ENCODE results near the gene SERPINA10. TPM values are rescaled to one million over a fixed set of nuclear protein-coding genes. Genes with fewer than 3 reads are reported as not detected.

The SERPINA10 gene
- total and polyA plus RNA-seq, 2 donors (not counting 3 experiments of a cell fraction or from before 2014, with no cell fraction given), result not detected

DNA sequence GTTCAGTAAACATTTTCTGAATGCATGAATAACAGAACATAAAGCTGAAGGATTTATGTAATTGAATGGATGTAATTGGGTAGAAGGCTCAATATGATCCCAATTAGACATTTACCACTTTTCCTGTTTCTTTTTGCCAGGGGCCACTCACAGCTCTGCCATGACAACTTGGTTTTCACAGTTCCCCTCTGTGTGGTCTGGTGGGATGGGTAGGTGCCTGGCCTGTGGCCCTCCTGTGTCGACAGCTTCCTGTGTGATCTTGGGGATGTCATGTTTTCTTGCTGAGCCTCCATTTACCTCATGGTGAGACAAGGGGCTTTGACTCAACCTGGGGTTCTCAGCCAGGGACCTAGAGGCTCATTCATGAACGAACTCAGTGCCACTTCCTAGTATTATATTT is 12.6 kb upstream of the SERPINA10 start:
- intact Hi-C loops (cut with micrococcal nuclease) (no loop called here), dilution Hi-C loops (cut with MboI; ENCODE audit: extremely low pct_ligation_motif_present, low sequenced_read_pairs) (no loop called here)
- no peak overlapping the region for H3K4me2 ChIP-seq (ENCODE audit: insufficient read depth, low read length)
- H3K4me3 ChIP-seq (replicated peaks in 1 of 3; ENCODE audit: insufficient read depth in 1 of 3, low read depth in 1 of 3, low read length in 3 of 3), result no peak overlapping the region
- no peaks in the 10 kb centered on the region for H3K27me3 ChIP-seq (ENCODE audit: control insufficient read depth in 2 of 2, insufficient read depth in 2 of 2, low read length in 2 of 2)
- DNase-seq (ENCODE audit: low read depth, low spot score) (no peak), FAIRE-seq (no peak)
- no peak overlapping the region for H2AFZ ChIP-seq (ENCODE audit: low read depth, low read length)
- BruUV-seq (replicated peaks), result no TSS peak
- no peaks in the 10 kb centered on the region for H3K79me2 ChIP-seq (ENCODE audit: control insufficient read depth, insufficient read depth, low read length)
- no peak for TF ChIP-seq POLR2A (IDR thresholded peaks at IDR 0.05; ENCODE audit: low read depth, low read length)
- TF ChIP-seq JUN (IDR thresholded peaks at IDR 0.05; ENCODE audit: borderline replicate concordance, insufficient read depth, insufficient read length, low read depth), result no peak
- TF ChIP-seq MAX (IDR thresholded peaks at IDR 0.05; ENCODE audit: insufficient read depth, insufficient read length), result no peak
- TF ChIP-seq, protein P1, sequence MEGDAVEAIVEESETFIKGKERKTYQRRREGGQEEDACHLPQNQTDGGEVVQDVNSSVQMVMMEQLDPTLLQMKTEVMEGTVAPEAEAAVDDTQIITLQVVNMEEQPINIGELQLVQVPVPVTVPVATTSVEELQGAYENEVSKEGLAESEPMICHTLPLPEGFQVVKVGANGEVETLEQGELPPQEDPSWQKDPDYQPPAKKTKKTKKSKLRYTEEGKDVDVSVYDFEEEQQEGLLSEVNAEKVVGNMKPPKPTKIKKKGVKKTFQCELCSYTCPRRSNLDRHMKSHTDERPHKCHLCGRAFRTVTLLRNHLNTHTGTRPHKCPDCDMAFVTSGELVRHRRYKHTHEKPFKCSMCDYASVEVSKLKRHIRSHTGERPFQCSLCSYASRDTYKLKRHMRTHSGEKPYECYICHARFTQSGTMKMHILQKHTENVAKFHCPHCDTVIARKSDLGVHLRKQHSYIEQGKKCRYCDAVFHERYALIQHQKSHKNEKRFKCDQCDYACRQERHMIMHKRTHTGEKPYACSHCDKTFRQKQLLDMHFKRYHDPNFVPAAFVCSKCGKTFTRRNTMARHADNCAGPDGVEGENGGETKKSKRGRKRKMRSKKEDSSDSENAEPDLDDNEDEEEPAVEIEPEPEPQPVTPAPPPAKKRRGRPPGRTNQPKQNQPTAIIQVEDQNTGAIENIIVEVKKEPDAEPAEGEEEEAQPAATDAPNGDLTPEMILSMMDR (IDR thresholded peaks at IDR 0.05; ENCODE audit: extremely low read depth in 1 of 2, insufficient read depth in 1 of 2, low read depth in 1 of 2, low read length in 2 of 2), result no peak
- no peak for TF ChIP-seq MYC (IDR thresholded peaks at IDR 0.05; ENCODE audit: low read depth, low read length)
- TF ChIP-seq POLR2AphosphoS5 (IDR thresholded peaks at IDR 0.05; ENCODE audit: insufficient read depth, low read depth, low read length), result no peak
- TF ChIP-seq FOS (IDR thresholded peaks at IDR 0.05; ENCODE audit: borderline replicate concordance, insufficient read depth, low read length), result no peak
- H3K36me3 ChIP-seq (ENCODE audit: control insufficient read depth in 2 of 2, extremely low read depth in 1 of 2, insufficient read depth in 2 of 2, low read length in 2 of 2), result no peaks in the 10 kb centered on the region
- POLR2A ChIA-PET, result no interaction called here
- no peaks in the 10 kb centered on the region for H3K4me1 ChIP-seq (ENCODE audit: control insufficient read depth, extremely low read depth, insufficient read depth, low read length)
- CTCF ChIA-PET, result no interaction called here
- H3K9me3 ChIP-seq (replicated peaks; ENCODE audit: control insufficient read depth, insufficient read depth, low read length), result no peaks in the 10 kb centered on the region
- H3K9ac ChIP-seq (replicated peaks; ENCODE audit: extremely low read depth, insufficient read depth, low read length), result no peak overlapping the region
- H3K9me1 ChIP-seq (replicated peaks; ENCODE audit: control insufficient read depth, extremely low read depth, insufficient read depth, low read length), result no peaks in the 10 kb centered on the region
- no peaks in the 10 kb centered on the region for H4K20me1 ChIP-seq (replicated peaks; ENCODE audit: control insufficient read depth, extremely low read depth, insufficient read depth, low read length)
- H3K27ac ChIP-seq (ENCODE audit: insufficient read depth, low read depth, low read length), result no peak overlapping the region

All from endothelial cell of umbilical vein (primary cell).